Muscle layer of colon (tissue), 2 donors: ENCODE data around the gene RAPGEF2.

ENCODE experiments used
- H3K27ac ChIP-seq: one replicate; pipeline ENCODE4 v1.7.0; 2013; ENCODE audit warnings: low read depth, mild to moderate bottlenecking, low read length, moderate library complexity
- H3K27me3 ChIP-seq, 2 donors: one replicate each; pipeline ENCODE4 v1.7.0; 2013; ENCODE audit warnings: low read length in 2 of 2, mild to moderate bottlenecking in 2 of 2; ENCODE audit not compliant: insufficient read depth in 2 of 2, control insufficient read depth in 1 of 2
- H3K36me3 ChIP-seq: one replicate; pipeline ENCODE4 v1.7.0; 2013; ENCODE audit warnings: mild to moderate bottlenecking, low read length; ENCODE audit not compliant: insufficient read depth
- H3K4me1 ChIP-seq: one replicate; pipeline ENCODE4 v1.7.0; 2013; ENCODE audit warnings: mild to moderate bottlenecking, low read length; ENCODE audit not compliant: insufficient read depth
- H3K4me3 ChIP-seq, 2 donors: one replicate each; pipeline ENCODE4 v1.7.0; 2013; ENCODE audit warnings: low read length in 2 of 2, low read depth in 1 of 2, mild to moderate bottlenecking in 1 of 2, moderate library complexity in 1 of 2
- H3K9ac ChIP-seq: one replicate; pipeline ENCODE4 v1.7.0; 2013; ENCODE audit warnings: low read length
- H3K9me3 ChIP-seq: one replicate; pipeline ENCODE4 v1.7.0; 2013; ENCODE audit warnings: mild to moderate bottlenecking, low read length
- donor health status: abdominal sarcoma.
- donor health status: Adenocarcinoma of cecum.

RAPGEF2 gene

DNA sequence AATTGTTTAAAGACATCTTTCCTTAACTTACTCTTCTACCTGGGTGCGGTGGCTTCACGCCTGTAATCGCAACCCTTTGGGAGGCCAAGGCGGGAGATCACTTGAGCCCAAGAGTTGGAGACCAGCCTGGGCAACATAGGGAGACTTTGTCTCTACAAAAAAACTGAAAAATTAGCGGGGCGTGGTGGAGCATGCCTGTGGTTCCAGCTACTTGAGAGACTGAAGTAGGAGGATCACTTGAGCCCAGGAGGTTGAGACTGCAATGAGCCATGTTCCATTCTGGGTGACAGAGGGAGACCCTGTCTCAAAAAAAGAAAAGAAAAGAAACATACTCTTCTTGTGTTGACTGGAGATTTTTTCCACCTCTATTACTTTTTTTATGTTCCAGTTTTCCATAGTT lies 181.9 kb downstream of the RAPGEF2 start:
- Histone ChIP-seq H3K9ac (no peak overlapping the region), H3K27ac (no peak overlapping the region), H3K27me3 (no peaks in the 10 kb centered on the region), H3K36me3 (no peaks in the 10 kb centered on the region), H3K4me1 (peaks cover 5% of the 10 kb centered on the region), H3K4me3 (no peak overlapping the region), H3K9me3 (no peaks in the 10 kb centered on the region)

DNA sequence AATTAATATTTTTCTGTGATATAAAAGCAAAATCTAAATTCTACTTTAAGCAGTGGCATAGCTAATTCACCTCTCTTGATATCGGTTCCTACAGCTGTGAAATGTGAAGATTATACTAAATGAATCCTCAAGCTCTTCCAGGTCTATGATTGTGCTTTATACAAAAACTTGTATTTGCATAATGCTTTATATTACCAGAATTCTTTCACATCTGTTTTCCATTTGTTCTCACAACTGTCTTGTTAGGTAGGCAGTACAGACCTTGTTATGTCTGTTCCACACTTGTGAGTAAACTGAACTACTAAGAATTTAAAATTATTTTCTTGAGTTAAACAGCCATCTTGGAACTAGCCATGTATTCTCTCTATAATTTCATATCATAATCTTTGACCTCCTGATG lies 184.9 kb downstream of the RAPGEF2 start:
- Histone ChIP-seq H3K9ac (no peak overlapping the region), H3K36me3 (no peaks in the 10 kb centered on the region), H3K9me3 (no peaks in the 10 kb centered on the region), H3K4me3 (no peak overlapping the region), H3K27ac (no peak overlapping the region), H3K4me1 (peaks cover under 1% of the 10 kb centered on the region), H3K27me3 (no peaks in the 10 kb centered on the region)

GRCh38 chr4:159289682-159290081 lies 186.8 kb downstream of the RAPGEF2 start:
- no peaks in the 10 kb centered on the region for H3K9me3 ChIP-seq
- H3K36me3 ChIP-seq = no peaks in the 10 kb centered on the region
- no peaks in the 10 kb centered on the region for H3K27me3 ChIP-seq
- H3K4me1 ChIP-seq = no peaks in the 10 kb centered on the region
- no peak overlapping the region for H3K4me3 ChIP-seq
- no peak overlapping the region for H3K9ac ChIP-seq
- H3K27ac ChIP-seq = no peak overlapping the region

DNA sequence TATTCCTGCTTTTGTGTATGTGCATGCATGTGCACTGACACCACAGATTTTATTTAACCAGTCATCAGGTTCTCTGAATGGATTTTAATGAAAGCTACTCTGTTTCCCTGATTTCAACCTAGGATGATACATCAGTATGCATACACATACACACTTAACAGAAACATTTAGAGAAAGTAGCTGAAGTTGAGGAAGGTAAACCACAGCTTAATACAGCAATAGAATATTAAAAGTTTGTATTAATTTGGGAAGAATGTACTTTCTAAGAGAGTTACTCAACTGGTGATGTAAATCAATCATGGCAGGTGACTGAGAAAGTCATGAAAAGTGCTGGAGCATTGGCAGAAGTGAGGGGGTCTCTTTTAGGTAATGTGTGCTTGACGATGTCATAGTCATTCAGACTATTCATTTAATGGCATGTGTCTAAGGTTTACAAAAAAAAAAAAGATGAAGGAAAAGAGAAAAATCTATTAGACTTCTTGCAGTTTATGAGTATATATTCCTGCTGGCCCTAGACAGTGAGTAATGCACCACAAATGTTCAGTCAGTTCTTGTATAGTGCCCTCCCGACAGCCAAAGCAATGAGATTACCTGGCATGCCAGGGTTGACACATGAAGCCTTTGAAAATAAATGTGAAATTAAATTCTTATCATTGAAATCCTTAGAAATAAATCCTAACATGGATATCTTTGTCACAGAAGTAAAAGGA lies 187.6 kb downstream of the RAPGEF2 start:
- peaks cover 5% of the 10 kb centered on the region for H3K4me1 ChIP-seq
- H3K9me3 ChIP-seq = no peaks in the 10 kb centered on the region
- H3K27ac ChIP-seq = no peak overlapping the region

GRCh38 chr4:159291176-159291575 lies 188.3 kb downstream of the RAPGEF2 start:
- H3K36me3 ChIP-seq = no peaks in the 10 kb centered on the region
- no peak overlapping the region for H3K4me3 ChIP-seq
- H3K4me1 ChIP-seq = peaks cover 8% of the 10 kb centered on the region
- H3K27me3 ChIP-seq = no peaks in the 10 kb centered on the region
- no peak overlapping the region for H3K27ac ChIP-seq
- no peaks in the 10 kb centered on the region for H3K9me3 ChIP-seq
- H3K9ac ChIP-seq = no peak overlapping the region

More for the DNA sequence above, 187.6 kb downstream of the RAPGEF2 start:
- Histone ChIP-seq H3K4me3 (no peak overlapping the region), H3K27me3 (no peaks in the 10 kb centered on the region), H3K36me3 (no peaks in the 10 kb centered on the region), H3K9ac (no peak overlapping the region)

GRCh38 chr4:159292137-159292896 lies 189.4 kb downstream of the RAPGEF2 start:
- no peak overlapping the region for H3K27ac ChIP-seq
- peaks cover 13% of the 10 kb centered on the region for H3K4me1 ChIP-seq
- no peaks in the 10 kb centered on the region for H3K36me3 ChIP-seq
- H3K4me3 ChIP-seq = no peak overlapping the region
- no peak overlapping the region for H3K9ac ChIP-seq
- no peaks in the 10 kb centered on the region for H3K9me3 ChIP-seq
- H3K27me3 ChIP-seq = no peaks in the 10 kb centered on the region

GRCh38 chr4:159293811-159294515 lies 191.1 kb downstream of the RAPGEF2 start:
- H3K27ac ChIP-seq = no peak overlapping the region
- peaks cover 13% of the 10 kb centered on the region for H3K4me1 ChIP-seq
- no peaks in the 10 kb centered on the region for H3K27me3 ChIP-seq
- H3K9ac ChIP-seq = no peak overlapping the region
- H3K36me3 ChIP-seq = no peaks in the 10 kb centered on the region
- no peaks in the 10 kb centered on the region for H3K9me3 ChIP-seq
- H3K4me3 ChIP-seq = no peak overlapping the region

DNA sequence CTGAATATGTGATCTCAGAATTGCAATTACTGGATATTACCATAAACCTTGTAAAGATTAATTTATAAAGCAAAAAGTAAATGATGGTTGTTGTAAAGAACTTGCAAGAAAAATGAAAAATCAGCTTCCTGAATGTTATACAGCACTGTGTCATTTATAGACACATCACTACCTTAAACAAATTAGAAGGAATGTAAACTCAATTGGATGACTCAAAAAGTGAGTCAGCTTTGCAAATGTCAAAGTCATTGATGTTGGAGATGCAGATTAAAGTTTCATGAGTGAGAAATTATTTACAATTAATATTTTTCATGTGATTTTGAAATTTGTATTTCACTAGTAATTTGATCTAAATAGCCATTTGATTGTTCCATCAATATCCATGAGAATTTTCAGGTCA lies 193.2 kb downstream of the RAPGEF2 start:
- H3K27me3 ChIP-seq = no peaks in the 10 kb centered on the region
- H3K27ac ChIP-seq = no peak overlapping the region
- H3K9ac ChIP-seq = no peak overlapping the region
- no peaks in the 10 kb centered on the region for H3K9me3 ChIP-seq
- H3K4me1 ChIP-seq = peaks cover 13% of the 10 kb centered on the region
- no peak overlapping the region for H3K4me3 ChIP-seq
- H3K36me3 ChIP-seq = no peaks in the 10 kb centered on the region

GRCh38 chr4:159297091-159297490 lies 194.2 kb downstream of the RAPGEF2 start:
- H3K27ac ChIP-seq = no peak overlapping the region

GRCh38 chr4:159298502-159298901 lies 195.6 kb downstream of the RAPGEF2 start:
- no peak overlapping the region for H3K4me3 ChIP-seq
- H3K27me3 ChIP-seq = no peaks in the 10 kb centered on the region
- peaks cover 13% of the 10 kb centered on the region for H3K4me1 ChIP-seq
- no peaks in the 10 kb centered on the region for H3K9me3 ChIP-seq
- H3K27ac ChIP-seq = no peak overlapping the region
- H3K36me3 ChIP-seq = no peaks in the 10 kb centered on the region
- H3K9ac ChIP-seq = no peak overlapping the region

More at GRCh38 chr4:159297091-159297490, 194.2 kb downstream of the RAPGEF2 start:
- H3K4me1 ChIP-seq = peaks cover 13% of the 10 kb centered on the region
- H3K9ac ChIP-seq = no peak overlapping the region
- H3K36me3 ChIP-seq = no peaks in the 10 kb centered on the region
- H3K4me3 ChIP-seq = no peak overlapping the region
- H3K9me3 ChIP-seq = no peaks in the 10 kb centered on the region
- no peaks in the 10 kb centered on the region for H3K27me3 ChIP-seq

DNA sequence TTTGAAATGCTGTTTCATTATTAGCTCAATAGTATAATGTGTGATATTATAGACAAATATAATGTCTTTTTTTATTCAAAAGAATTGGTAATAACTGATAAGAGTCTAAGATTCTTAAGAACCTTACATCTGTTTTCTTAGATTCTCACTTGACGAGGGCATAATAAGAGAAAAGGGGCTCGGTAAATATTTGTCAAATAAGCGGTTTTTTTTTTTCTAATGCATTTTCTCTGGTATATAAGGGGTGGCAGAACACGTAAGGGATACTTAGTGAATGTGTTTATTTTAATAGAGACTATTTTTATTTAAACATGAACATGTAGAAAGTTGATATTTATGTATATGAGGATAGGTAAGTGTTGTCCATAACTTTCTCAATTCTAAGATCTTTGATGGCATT lies 200.6 kb downstream of the RAPGEF2 start:
- Histone ChIP-seq H3K36me3 (peaks cover 4% of the 10 kb centered on the region), H3K4me1 (no peaks in the 10 kb centered on the region), H3K27ac (no peak overlapping the region), H3K9me3 (no peaks in the 10 kb centered on the region), H3K9ac (no peak overlapping the region), H3K4me3 (no peak overlapping the region), H3K27me3 (no peaks in the 10 kb centered on the region)
